Measurements from ENCODE around the gene HDAC10. TPM values are rescaled to one million over a fixed set of nuclear protein-coding genes. Genes with fewer than 3 reads are reported as not detected.

The HDAC10 gene
- total RNA-seq (20.0 TPM), polyA plus RNA-seq (32.4 TPM)

- DNase-seq (ENCODE audit: extremely low spot score): no peak
- peak within 1 kb of the TSS; percentile 69 for H3K4me3 ChIP-seq (ENCODE audit: low read depth, low read length)
- H3K27ac ChIP-seq (ENCODE audit: low read depth): peak within 1 kb of the TSS; percentile 81
- no peaks in the 10 kb centered on the region for H3K36me3 ChIP-seq (ENCODE audit: insufficient read depth)
- H3K4me1 ChIP-seq (ENCODE audit: insufficient read depth): no peaks in the 10 kb centered on the region
- 1% methylated on average over 81 of the region's 81 CpGs for WGBS
Observed at GRCh38 chr22:50250555-50251476, at the start of gene HDAC10. TSS of gene HDAC10 (minus strand) at chr22:50251265. CDS start at chr22:50251032, 233 bp downstream.

GRCh38 chr22:50300620-50301257 is 49.7 kb upstream of the HDAC10 start:
- DNase-seq (ENCODE audit: extremely low spot score): no peak
- H3K27ac ChIP-seq (ENCODE audit: low read depth): no peak overlapping the region
- H3K4me1 ChIP-seq (ENCODE audit: insufficient read depth): peaks cover 2% of the 10 kb centered on the region
- WGBS: 79% methylated on average over 14 of the region's 14 CpGs
- H3K36me3 ChIP-seq (ENCODE audit: insufficient read depth): no peaks in the 10 kb centered on the region
- H3K4me3 ChIP-seq (ENCODE audit: low read depth, low read length): no peak overlapping the region

GRCh38 chr22:50299785-50300619 is 48.9 kb upstream of the HDAC10 start:
- WGBS: 36% methylated on average over 93 of the region's 93 CpGs
- Histone ChIP-seq H3K4me3 (ENCODE audit: low read depth, low read length) (peak overlapping the region; percentile 42), H3K36me3 (ENCODE audit: insufficient read depth) (no peaks in the 10 kb centered on the region), H3K4me1 (ENCODE audit: insufficient read depth) (peaks cover 2% of the 10 kb centered on the region), H3K27ac (ENCODE audit: low read depth) (no peak overlapping the region)
- DNase-seq (ENCODE audit: extremely low spot score): no peak

GRCh38 chr22:50298937-50299784 is 48.1 kb upstream of the HDAC10 start:
- WGBS: 30% methylated on average over 59 of the region's 59 CpGs
- Histone ChIP-seq H3K27ac (ENCODE audit: low read depth) (peak overlapping the region; percentile 4), H3K36me3 (ENCODE audit: insufficient read depth) (no peaks in the 10 kb centered on the region), H3K4me1 (ENCODE audit: insufficient read depth) (peaks cover 2% of the 10 kb centered on the region), H3K4me3 (ENCODE audit: low read depth, low read length) (peak overlapping the region; percentile 42)
- DNase-seq (ENCODE audit: extremely low spot score): no peak

- no peak for DNase-seq (ENCODE audit: extremely low spot score)
- Histone ChIP-seq H3K27ac (ENCODE audit: low read depth) (no peak overlapping the region), H3K4me1 (ENCODE audit: insufficient read depth) (no peaks in the 10 kb centered on the region), H3K4me3 (ENCODE audit: low read depth, low read length) (no peak overlapping the region), H3K36me3 (ENCODE audit: insufficient read depth) (no peaks in the 10 kb centered on the region)
- WGBS: 82% methylated on average over 4 of the region's 4 CpGs
Observed at GRCh38 chr22:50298266-50298637, 47.2 kb upstream of the HDAC10 start.

- no peak for DNase-seq (ENCODE audit: extremely low spot score)
- no peak overlapping the region for H3K4me3 ChIP-seq (ENCODE audit: low read depth, low read length)
- WGBS: 86% methylated on average over 20 of the region's 20 CpGs
- H3K36me3 ChIP-seq (ENCODE audit: insufficient read depth): no peaks in the 10 kb centered on the region
- no peaks in the 10 kb centered on the region for H3K4me1 ChIP-seq (ENCODE audit: insufficient read depth)
- H3K27ac ChIP-seq (ENCODE audit: low read depth): peak overlapping the region; percentile 14
Observed at GRCh38 chr22:50297510-50298265, 46.6 kb upstream of the HDAC10 start.

GRCh38 chr22:50296658-50297490 is 45.8 kb upstream of the HDAC10 start:
- Histone ChIP-seq H3K4me1 (ENCODE audit: insufficient read depth) (no peaks in the 10 kb centered on the region), H3K36me3 (ENCODE audit: insufficient read depth) (no peaks in the 10 kb centered on the region), H3K4me3 (ENCODE audit: low read depth, low read length) (no peak overlapping the region), H3K27ac (ENCODE audit: low read depth) (peak overlapping the region; percentile 14)
- no peak for DNase-seq (ENCODE audit: extremely low spot score)
- WGBS: 69% methylated on average over 29 of the region's 29 CpGs

- H3K4me1 ChIP-seq (ENCODE audit: insufficient read depth): no peaks in the 10 kb centered on the region
- H3K4me3 ChIP-seq (ENCODE audit: low read depth, low read length): no peak overlapping the region
- WGBS: 46% methylated on average over 5 of the region's 5 CpGs
Observed at GRCh38 chr22:50294319-50294656, 43.2 kb upstream of the HDAC10 start.

GRCh38 chr22:50293441-50294318 is 42.6 kb upstream of the HDAC10 start:
- H3K4me3 ChIP-seq (ENCODE audit: low read depth, low read length): peak overlapping the region; percentile 5
- H3K27ac ChIP-seq (ENCODE audit: low read depth): peak overlapping the region; percentile 76
- H3K36me3 ChIP-seq (ENCODE audit: insufficient read depth): peaks cover 3% of the 10 kb centered on the region
- DNase-seq (ENCODE audit: extremely low spot score): no peak
- WGBS: 17% methylated on average over 42 of the region's 42 CpGs
- no peaks in the 10 kb centered on the region for H3K4me1 ChIP-seq (ENCODE audit: insufficient read depth)

More at GRCh38 chr22:50294319-50294656, 43.2 kb upstream of the HDAC10 start:
- Histone ChIP-seq H3K27ac (ENCODE audit: low read depth) (peak overlapping the region; percentile 76), H3K36me3 (ENCODE audit: insufficient read depth) (peaks cover 3% of the 10 kb centered on the region)
- DNase-seq (ENCODE audit: extremely low spot score): no peak

GRCh38 chr22:50292643-50293440 is 41.8 kb upstream of the HDAC10 start:
- H3K4me1 ChIP-seq (ENCODE audit: insufficient read depth): no peaks in the 10 kb centered on the region

More at GRCh38 chr22:50292643-50293440, 41.8 kb upstream of the HDAC10 start:
- 45% methylated on average over 29 of the region's 29 CpGs for WGBS
- peak overlapping the region; percentile 29 for H3K27ac ChIP-seq (ENCODE audit: low read depth)
- H3K36me3 ChIP-seq (ENCODE audit: insufficient read depth): peaks cover 3% of the 10 kb centered on the region
- no peak for DNase-seq (ENCODE audit: extremely low spot score)
- peak overlapping the region; percentile 5 for H3K4me3 ChIP-seq (ENCODE audit: low read depth, low read length)

Data from urinary bladder (tissue), 4 donors.